Activated CD8-positive, alpha-beta memory T cell treated with anti-CD3 and anti-CD28 coated beads for 24 hours (primary cell): ENCODE data around the gene MANEAL.
"Not testable (repeated sequence)": the region's sequence is repeated elsewhere in the genome, so short reads cannot be mapped to it uniquely, and the experiment has no call there.

Experiments
- DNase-seq: peaks from one replicate; pipeline ENCODE4 v3.0.0-alpha.2; 2020

MANEAL gene

GRCh38 chr1:37793773-37794371, at the start of gene MANEAL:
Gene MANEAL (plus strand): TSS chr1:37793847. CDS start chr1:37794183, 336 bp downstream.
- DNase-seq: peak; percentile 71

GRCh38 chr1:37746806-37747205, 46.8 kb upstream of the MANEAL start:
- no peak for DNase-seq

- no peak for DNase-seq
Observed at GRCh38 chr1:37748565-37748964, 45.1 kb upstream of the MANEAL start.

- DNase-seq: no peak
Observed at GRCh38 chr1:37752213-37752582, 41.4 kb upstream of the MANEAL start.

- no peak for DNase-seq
Observed at GRCh38 chr1:37752583-37753471, 40.8 kb upstream of the MANEAL start.

- no peak for DNase-seq
Observed at GRCh38 chr1:37753473-37754321, 40.0 kb upstream of the MANEAL start.

GRCh38 chr1:37755290-37755689, 38.4 kb upstream of the MANEAL start:
- DNase-seq: peak; percentile 52

- peak; percentile 24 for DNase-seq
Observed at GRCh38 chr1:37755951-37756560, 37.6 kb upstream of the MANEAL start.

GRCh38 chr1:37759451-37759850, 34.2 kb upstream of the MANEAL start:
- peak; percentile 1 for DNase-seq

GRCh38 chr1:37761416-37762095, 32.1 kb upstream of the MANEAL start:
- DNase-seq: peak; percentile 43

GRCh38 chr1:37762516-37762915, 31.1 kb upstream of the MANEAL start:
- peak; percentile 28 for DNase-seq

GRCh38 chr1:37763791-37764413, 29.7 kb upstream of the MANEAL start:
- no peak for DNase-seq

GRCh38 chr1:37764414-37764825, 29.2 kb upstream of the MANEAL start:
- peak; percentile 76 for DNase-seq

GRCh38 chr1:37764888-37765441, 28.7 kb upstream of the MANEAL start, which contains the start of gene EPHA10:
Gene EPHA10 (minus strand): TSS chr1:37765120. CDS start chr1:37765066, 54 bp downstream.
- no peak for DNase-seq

GRCh38 chr1:37765916-37766664, 27.6 kb upstream of the MANEAL start:
- DNase-seq: peak; percentile 58

GRCh38 chr1:37767488-37767887, 26.2 kb upstream of the MANEAL start:
- DNase-seq: no peak

GRCh38 chr1:37771440-37771839, 22.2 kb upstream of the MANEAL start:
- DNase-seq: not testable (repeated sequence)

GRCh38 chr1:37776946-37777516, 16.6 kb upstream of the MANEAL start:
- DNase-seq: no peak

- no peak for DNase-seq
Observed at GRCh38 chr1:37778654-37779053, 15.0 kb upstream of the MANEAL start.

- no peak for DNase-seq
Observed at GRCh38 chr1:37782491-37782890, 11.2 kb upstream of the MANEAL start.
